K562 (cell line): Measurements from ENCODE around the gene MYH6. TPM values are rescaled to one million over a fixed set of nuclear protein-coding genes. Genes with fewer than 3 reads are reported as not detected.

Experiments used
- ATAC-seq: fragments of 200-7000 bp; cut with Tn5 transposase; 3 replicates; pipeline ENCODE4 v1.9.1; 2020; ENCODE audit warnings: moderate library complexity
- BruUV-seq: library from RNA; stranded (reverse); fragments of 400-500 nt; replicated peaks from 2 replicates; lab custom pipeline; 2021; lab: Mats Ljungman, UMichigan
- CTCF ChIA-PET: fragments of 300-600 bp; formaldehyde crosslinking; extraction: SDS; loops from one replicate; lab custom pipeline; 2021; ENCODE audit warnings: low intra/inter-chr PET ratio; lab: Yijun Ruan, JAX
- POLR2A ChIA-PET: fragments of 300-600, 350-650 bp; sonication (Branson Sonifier 250); formaldehyde crosslinking; extraction: SDS; loops from one replicate; lab custom pipeline; 2021; ENCODE audit warnings: antibody characterized with exemption, inconsistent platforms; lab: Yijun Ruan, JAX
- DNase-seq, 4 experiments: peaks; one replicate each; pipeline versions ENCODE4 v3.0.0 to v3.0.0-alpha.2; 2011 to 2018; ENCODE audit warnings: low spot score in 3 of 4, mixed read lengths in 3 of 4; ENCODE audit errors: extremely low read depth in 1 of 4
- FAIRE-seq: peaks from 2 replicates; lab custom pipeline; 2011; peaks lifted over from hg19 to GRCh38; lab: Jason Lieb, UNC
- H2AFZ ChIP-seq: 2 replicates; pipeline ENCODE4 v1.6.0; 2011; ENCODE audit warnings: low read depth, low read length, control low read depth, inconsistent platforms
- H3K27ac ChIP-seq: fragments of 200-600 bp; 3 replicates; pipeline ENCODE4 v1.8.0; 2011; ENCODE audit warnings: low read depth, mild to moderate bottlenecking, control low read depth, inconsistent platforms, low read length, moderate library complexity, mixed read lengths; ENCODE audit errors: extremely low read depth
- H3K27me3 ChIP-seq, 2 experiments: fragments of 300-600 bp in 1 of 2; 2 replicates in 1 of 2; 3 replicates in 1 of 2; pipeline versions ENCODE4 v1.6.0 to v1.8.0; 2011; ENCODE audit warnings: inconsistent platforms in 2 of 2, low read length in 2 of 2, mild to moderate bottlenecking in 1 of 2, mixed read lengths in 1 of 2, moderate library complexity in 1 of 2; ENCODE audit not compliant: control insufficient read depth in 2 of 2, insufficient read depth in 2 of 2
- H3K36me3 ChIP-seq: fragments of 300-600 bp; 3 replicates; pipeline ENCODE4 v1.8.0; 2011; ENCODE audit warnings: mild to moderate bottlenecking, low read length, inconsistent platforms; ENCODE audit not compliant: control insufficient read depth, insufficient read depth
- H3K4me1 ChIP-seq, 2 experiments: fragments of 200-600 bp in 1 of 2; replicated peaks in 1 of 2; 2 replicates in 1 of 2; 3 replicates in 1 of 2; pipeline versions ENCODE4 v1.5.1 to v1.8.0; 2011; ENCODE audit warnings: inconsistent platforms in 2 of 2, low read length in 2 of 2, mild to moderate bottlenecking in 1 of 2, mixed read lengths in 1 of 2, moderate library complexity in 1 of 2; ENCODE audit not compliant: control insufficient read depth in 2 of 2, insufficient read depth in 2 of 2
- H3K4me2 ChIP-seq: 2 replicates; pipeline ENCODE4 v1.6.1; 2011; ENCODE audit warnings: low read length, control low read depth, inconsistent platforms, mixed read lengths; ENCODE audit not compliant: insufficient read depth
- H3K4me3 ChIP-seq: fragments of 200-600 bp; sonication (generic), shearing (Covaris generic); 2 replicates; pipeline ENCODE4 v1.5.1; 2016; ENCODE audit warnings: control low read depth, inconsistent platforms
- H3K79me2 ChIP-seq: fragments of 200-600 bp; 3 replicates; pipeline ENCODE4 v1.8.0; 2011; ENCODE audit warnings: low read length, inconsistent platforms; ENCODE audit not compliant: control insufficient read depth, insufficient read depth
- H3K9ac ChIP-seq, 2 experiments: 2 replicates each; pipeline versions ENCODE4 v1.6.0 to v1.6.1; 2011; ENCODE audit warnings: low read depth in 2 of 2, low read length in 2 of 2, control low read depth in 1 of 2, inconsistent platforms in 1 of 2, mild to moderate bottlenecking in 1 of 2, mixed read lengths in 1 of 2; ENCODE audit not compliant: insufficient read depth in 1 of 2
- H3K9me1 ChIP-seq: one replicate; pipeline ENCODE4 v1.6.0; 2011; ENCODE audit warnings: inconsistent platforms, mild to moderate bottlenecking, low read length, moderate library complexity; ENCODE audit not compliant: control insufficient read depth, insufficient read depth
- H3K9me3 ChIP-seq: replicated peaks from 2 replicates; pipeline ENCODE4 v1.5.1; 2011; ENCODE audit warnings: low read depth, low read length, inconsistent platforms; ENCODE audit not compliant: control insufficient read depth, insufficient read depth
- H4K20me1 ChIP-seq: replicated peaks from 2 replicates; pipeline ENCODE4 v1.6.1; 2011; ENCODE audit warnings: low read length, inconsistent platforms, mixed read lengths; ENCODE audit not compliant: control insufficient read depth, insufficient read depth
- CHCHD3 ChIP-seq: fragments of 250-450 bp; sonication (Bioruptor Pico); IDR thresholded peaks from 2 replicates; pipeline ENCODE4 v2.1.2; 2022; ENCODE audit warnings: mild to moderate bottlenecking
- E2F8 ChIP-seq: fragments of 450-650 bp; IDR thresholded peaks from 2 replicates; pipeline ENCODE4 v1.7.1; 2018; ENCODE audit warnings: mild to moderate bottlenecking, low read depth; ENCODE audit not compliant: partially characterized antibody
- EZH2 ChIP-seq: IDR thresholded peaks from 2 replicates; pipeline ENCODE4 v1.6.1; 2012; ENCODE audit warnings: low read depth, mild to moderate bottlenecking, inconsistent platforms, low read length, borderline replicate concordance
- FOXP1 ChIP-seq: sonication (generic); formaldehyde crosslinking; IDR thresholded peaks from 2 replicates; pipeline ENCODE4 v1.8.0; 2022; ENCODE audit warnings: mild to moderate bottlenecking, missing genetic modification reagents
- NFYB ChIP-seq: IDR thresholded peaks from 2 replicates; pipeline ENCODE4 v1.6.1; 2011; ENCODE audit warnings: mild to moderate bottlenecking, moderate library complexity; ENCODE audit not compliant: insufficient read length; ENCODE audit errors: extremely low read depth
- SNRNP70 ChIP-seq: fragments of 200-400 bp; formaldehyde crosslinking; optimal IDR thresholded peaks from 2 replicates; pipeline ENCODE3; 2017; ENCODE audit warnings: low read depth, low read length
- TAL1 ChIP-seq: fragments of 450-650 bp; IDR thresholded peaks from 2 replicates; pipeline ENCODE4 v1.6.1; 2016; ENCODE audit warnings: mild to moderate bottlenecking
- ZNF311 ChIP-seq: fragments of 250-450 bp; sonication (Bioruptor Pico); IDR thresholded peaks from 2 replicates; pipeline ENCODE4 v1.4.0; 2020; ENCODE audit warnings: mild to moderate bottlenecking, moderate library complexity
- ZNF384 ChIP-seq: IDR thresholded peaks from 2 replicates; pipeline ENCODE4 v1.6.1; 2012; ENCODE audit warnings: low read depth, low read length, improper control_type of control experiment
- WGBS: fragments of 100-300 bp; shearing (Covaris generic); methylation state at CpG from one replicate; pipeline ENCODE4 v1.1.6; 2016; ENCODE audit warnings: low coverage, mixed read lengths; ENCODE audit not compliant: insufficient coverage; ENCODE audit errors: missing lambda C conversion rate; 5-methylcytosine and 5-hydroxymethylcytosine counted together
- in situ Hi-C: fragments of 300-500 bp; cut with MboI; formaldehyde crosslinking; loops from 4 replicates; pipeline ENCODE4 v1.15.0; 2018; ENCODE audit warnings: inconsistent platforms, mixed read lengths
- intact Hi-C: fragments of 100-400 bp; cut with micrococcal nuclease; formaldehyde crosslinking; loops from 2 replicates; pipeline ENCODE4 v1.14.2; 2022
- polyA plus RNA-seq, 8 experiments: library from polyadenylated mRNA; depleted of rRNA in 4 of 8; stranded (reverse) in 5 of 8; unstranded in 3 of 8; fragments of >200 nt; fragmentation: Nextera tagmentation in 2 of 8; fragmentation: Illumina TruSeq in 1 of 8; extraction: Ambion mirVana in 2 of 8; extraction: Trizol in 1 of 8; gene quantifications; 2 replicates each; pipeline versions ENCODE4 v1.2.1 to v1.2.3, GENCODE V29; 2011 to 2014; ENCODE audit warnings: inconsistent platforms in 1 of 8, missing spikeins in 1 of 8
- total RNA-seq, 7 experiments: library from RNA; depleted of rRNA in 6 of 7; stranded (reverse); fragments of >200 nt in 6 of 7; fragmentation: Illumina TruSeq in 2 of 7; extraction: Trizol in 2 of 7; gene quantifications; 2 replicates each; pipeline versions ENCODE4 v1.2.1 to v1.2.3, GENCODE V29; 2011 to 2021; ENCODE audit warnings: low replicate concordance in 1 of 7

The MYH6 gene
- total and polyA plus RNA-seq, 9 of the 15 experiments (the other 6 are each of a cell fraction or from before 2014, with no cell fraction given) = not detected

DNA sequence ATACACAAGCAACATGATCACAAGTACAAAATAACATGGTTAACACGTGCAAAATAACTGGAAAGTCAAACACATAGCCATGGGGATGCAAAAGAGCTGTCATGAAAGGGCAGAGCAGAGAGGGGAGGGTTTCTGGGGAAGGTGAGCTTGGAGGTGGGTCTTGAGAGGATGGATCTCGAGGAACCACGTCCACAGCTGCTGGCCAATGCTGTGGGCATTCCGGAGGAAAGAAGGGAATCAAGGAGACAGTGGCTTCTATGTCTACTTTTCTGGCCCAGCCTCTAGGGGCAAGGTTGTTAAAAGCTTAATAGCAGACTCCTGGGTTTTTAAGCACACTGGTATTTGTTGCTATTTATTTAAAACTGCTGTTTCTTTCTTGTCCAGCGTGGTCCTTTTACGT, 35.8 kb upstream of the MYH6 start:
- no peaks in the 10 kb centered on the region for H3K79me2 ChIP-seq
- WGBS = 24% methylated on average over 4 of the region's 6 CpGs
- no peak overlapping the region for H3K4me3 ChIP-seq
- no peak overlapping the region for H3K27ac ChIP-seq
- TF ChIP-seq SNRNP70 = no peak
- no peak for TF ChIP-seq ZNF384
- TF ChIP-seq ZNF311 (CRISPR knock-in tag) = no peak
- TF ChIP-seq EZH2 = no peak
- TF ChIP-seq FOXP1 (CRISPR knock-in tag) = no peak
- TF ChIP-seq E2F8 = no peak
- TF ChIP-seq TAL1 = no peak
- TF ChIP-seq CHCHD3 (CRISPR knock-in tag) = no peak
- no peak for TF ChIP-seq NFYB
- H3K9me3 ChIP-seq = no peaks in the 10 kb centered on the region
- CTCF ChIA-PET = no interaction called here
- in situ Hi-C loops = no loop called here
- intact Hi-C loops = no loop called here
- no peak for DNase-seq
- no peaks in the 10 kb centered on the region for H4K20me1 ChIP-seq
- H3K4me2 ChIP-seq = no peak overlapping the region
- POLR2A ChIA-PET = interaction anchor here (0.8 to 1.4 kb wide), 2 partner anchors 10 to 19 kb away, joined by 3 to 5 read pairs; no protein-coding TSS in a partner anchor
- no peak for FAIRE-seq
- H3K9me1 ChIP-seq = no peaks in the 10 kb centered on the region
- H3K9ac ChIP-seq = no peak overlapping the region
- H3K27me3 ChIP-seq = no peaks in the 10 kb centered on the region
- ATAC-seq = no peak
- peak overlapping the region; percentile 38 for H2AFZ ChIP-seq
- no TSS peak for BruUV-seq
- peaks cover 9 to 19% of the 10 kb centered on the region in 2 experiments; a peak in 4 of 5 replicates for H3K4me1 ChIP-seq
- no peaks in the 10 kb centered on the region for H3K36me3 ChIP-seq
